Measurements from ENCODE around the gene CASKIN1. TPM values are rescaled to one million over a fixed set of nuclear protein-coding genes. Genes with fewer than 3 reads are reported as not detected.
"Not testable (repeated sequence)": the region's sequence is repeated elsewhere in the genome, so short reads cannot be mapped to it uniquely, and the experiment has no call there.

CASKIN1 gene
- under 0.01 TPM for total RNA-seq

GRCh38 chr16:2196162-2196980, at the start of gene CASKIN1:
CASKIN1 (minus strand) TSS chr16:2196605; CDS start chr16:2196432, 173 bp downstream.
- peak in 2 of 3 donors; percentile 32 to 43 for DNase-seq (ENCODE audit: low read depth in 2 of 3, low spot score in 2 of 3)

GRCh38 chr16:2244926-2245795, 48.8 kb upstream of the CASKIN1 start:
- no peak for DNase-seq (ENCODE audit: low read depth in 2 of 3, low spot score in 2 of 3)

GRCh38 chr16:2244301-2244700, 47.9 kb upstream of the CASKIN1 start:
- no peak for DNase-seq (ENCODE audit: low read depth in 2 of 3, low spot score in 2 of 3)

- no peak for DNase-seq (ENCODE audit: low read depth in 2 of 3, low spot score in 2 of 3)
These were observed 47.4 kb upstream of the CASKIN1 start for GRCh38 chr16:2243781-2244180.

- no peak for DNase-seq (ENCODE audit: low read depth in 2 of 3, low spot score in 2 of 3)
These were observed 46.7 kb upstream of the CASKIN1 start for GRCh38 chr16:2243031-2243528.

- DNase-seq (ENCODE audit: low read depth in 2 of 3, low spot score in 2 of 3) = no peak
These were observed 46.2 kb upstream of the CASKIN1 start for GRCh38 chr16:2242598-2242997.

- DNase-seq (ENCODE audit: low read depth in 2 of 3, low spot score in 2 of 3) = not testable (repeated sequence)
These were observed 43.9 kb upstream of the CASKIN1 start for GRCh38 chr16:2240331-2240730.

- DNase-seq (ENCODE audit: low read depth in 2 of 3, low spot score in 2 of 3) = no peak
These were observed 42.7 kb upstream of the CASKIN1 start for GRCh38 chr16:2238838-2239675.

GRCh38 chr16:2238150-2238837, 41.9 kb upstream of the CASKIN1 start:
- DNase-seq (ENCODE audit: low read depth in 2 of 3, low spot score in 2 of 3) = no peak

GRCh38 chr16:2237493-2238149, 41.2 kb upstream of the CASKIN1 start:
- DNase-seq (ENCODE audit: low read depth in 2 of 3, low spot score in 2 of 3) = no peak

GRCh38 chr16:2237102-2237482, 40.7 kb upstream of the CASKIN1 start:
- no peak for DNase-seq (ENCODE audit: low read depth in 2 of 3, low spot score in 2 of 3)

- no peak for DNase-seq (ENCODE audit: low read depth in 2 of 3, low spot score in 2 of 3)
These were observed 40.1 kb upstream of the CASKIN1 start, which contains the start of gene DNASE1L2 for GRCh38 chr16:2236337-2237101. DNASE1L2 (plus strand) TSS chr16:2236444; CDS start chr16:2236817, 373 bp downstream.

- no peak for DNase-seq (ENCODE audit: low read depth in 2 of 3, low spot score in 2 of 3)
These were observed 39.4 kb upstream of the CASKIN1 start for GRCh38 chr16:2235695-2236336.

- DNase-seq (ENCODE audit: low read depth in 2 of 3, low spot score in 2 of 3) = no peak
These were observed 38.8 kb upstream of the CASKIN1 start for GRCh38 chr16:2235234-2235651.

GRCh38 chr16:2234813-2235170, 38.4 kb upstream of the CASKIN1 start:
- DNase-seq (ENCODE audit: low read depth in 2 of 3, low spot score in 2 of 3) = no peak

GRCh38 chr16:2233872-2234812, 37.7 kb upstream of the CASKIN1 start:
- no peak for DNase-seq (ENCODE audit: low read depth in 2 of 3, low spot score in 2 of 3)

Measured in hematopoietic multipotent progenitor cell (in vitro differentiated cells).